ENCODE data around the gene MTURN. TPM values are rescaled to one million over a fixed set of nuclear protein-coding genes. Genes with fewer than 3 reads are reported as not detected.

MTURN gene
- total RNA-seq, 1 donor from 2014 or later, result 4.2 TPM

- Mint-ChIP-seq H3K27me3 (no peaks in the 10 kb centered on the region), H3K36me3 (ENCODE audit: low read depth) (peaks cover 2% of the 10 kb centered on the region), H3K27ac (no peak overlapping the region), H3K9me3 (peaks cover 16% of the 10 kb centered on the region), H3K4me3 (no peak overlapping the region), H3K4me1 (peaks cover 3% of the 10 kb centered on the region)
- intact Hi-C loops (cut with micrococcal nuclease), result no loop called here
- DNase-seq, result no peak
These were observed 19.0 kb upstream of the MTURN start for GRCh38 chr7:30115709-30116297.

DNA sequence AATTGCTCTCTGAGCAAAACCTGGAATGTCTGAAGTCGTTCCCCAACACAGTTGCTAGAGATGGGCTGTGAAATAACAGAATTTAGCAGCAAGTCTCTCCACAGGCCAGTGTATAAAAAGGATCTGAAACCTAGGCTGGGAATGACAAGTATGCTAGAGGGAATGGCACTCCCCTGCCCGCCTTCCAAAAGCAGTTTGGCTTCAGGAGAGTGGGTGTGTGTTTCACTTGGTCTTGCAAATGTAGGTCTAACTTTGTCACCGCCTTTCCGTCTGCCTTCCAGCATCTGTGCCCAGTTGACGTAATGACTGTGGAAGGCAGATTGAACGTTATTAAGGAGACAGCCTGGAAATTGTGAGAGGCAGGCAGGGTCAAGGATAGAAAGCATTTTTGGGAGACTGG is 18.0 kb upstream of the MTURN start:
- Mint-ChIP-seq H3K4me1 (peaks cover 3% of the 10 kb centered on the region), H3K36me3 (ENCODE audit: low read depth) (peaks cover 2% of the 10 kb centered on the region), H3K27me3 (no peaks in the 10 kb centered on the region), H3K4me3 (no peak overlapping the region), H3K27ac (no peak overlapping the region), H3K9me3 (peaks cover 16% of the 10 kb centered on the region)
- intact Hi-C loops (cut with micrococcal nuclease), result no loop called here
- no peak for DNase-seq

- H3K4me3 Mint-ChIP-seq, result no peak overlapping the region
- H3K27me3 Mint-ChIP-seq, result no peaks in the 10 kb centered on the region
- intact Hi-C loops (cut with micrococcal nuclease), result no loop called here
- DNase-seq, result no peak
- peaks cover 1% of the 10 kb centered on the region for H3K36me3 Mint-ChIP-seq (ENCODE audit: low read depth)
- peaks cover 14% of the 10 kb centered on the region for H3K9me3 Mint-ChIP-seq
- H3K4me1 Mint-ChIP-seq, result peaks cover 3% of the 10 kb centered on the region
- H3K27ac Mint-ChIP-seq, result no peak overlapping the region
These were observed 16.9 kb upstream of the MTURN start for GRCh38 chr7:30117896-30118295.

GRCh38 chr7:30119890-30120577 is 14.8 kb upstream of the MTURN start:
- Mint-ChIP-seq H3K4me3 (no peak overlapping the region), H3K4me1 (peaks cover under 1% of the 10 kb centered on the region), H3K36me3 (ENCODE audit: low read depth) (no peaks in the 10 kb centered on the region), H3K27ac (no peak overlapping the region), H3K9me3 (no peaks in the 10 kb centered on the region), H3K27me3 (no peaks in the 10 kb centered on the region)
- no peak for DNase-seq
- intact Hi-C loops (cut with micrococcal nuclease), result no loop called here

DNA sequence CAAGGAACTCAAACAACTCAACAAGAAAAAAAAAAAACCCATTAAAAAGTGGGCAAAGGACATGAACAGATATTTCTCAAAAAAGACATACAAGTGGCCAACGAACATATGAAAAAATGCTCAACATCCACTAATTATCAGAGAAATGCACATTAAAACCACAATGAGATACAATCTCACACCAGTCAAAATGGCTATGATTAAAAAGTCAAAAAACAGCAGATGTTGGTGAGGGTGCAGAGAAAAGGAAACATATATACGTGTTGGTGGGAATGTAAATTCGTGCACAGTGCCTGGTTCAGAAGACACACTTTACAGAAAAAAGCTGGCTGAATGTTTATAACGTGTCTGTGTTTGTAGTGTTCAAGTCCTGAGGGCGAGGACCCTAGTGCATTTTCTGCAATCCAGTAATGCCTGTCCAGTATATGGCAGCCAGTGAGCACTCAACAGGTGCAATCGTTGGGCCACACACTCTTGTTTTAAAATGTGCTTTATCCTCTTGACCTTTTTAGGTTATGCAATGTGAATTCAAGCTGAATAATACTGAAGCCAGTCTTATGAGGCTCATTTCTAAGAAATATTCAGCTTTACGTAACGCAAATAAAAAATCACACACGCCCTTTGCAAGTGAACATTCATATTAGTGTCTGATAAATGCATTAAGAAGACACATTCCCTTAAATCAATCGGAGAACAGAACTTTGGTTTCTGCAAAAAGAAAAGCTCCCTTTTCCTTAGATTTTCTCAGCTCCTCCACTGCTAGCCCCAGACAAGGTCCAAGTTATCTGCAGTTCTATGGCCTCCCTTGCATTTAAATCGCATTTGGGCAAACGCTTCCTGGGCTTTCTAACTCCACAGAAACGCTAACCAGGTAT is 813 bp upstream of the MTURN start:
- no peak for DNase-seq
- intact Hi-C loops (cut with micrococcal nuclease), result loop anchor here (2.0 to 10.0 kb wide), 3 partner anchors 29 to 461 kb away; partner anchors contain the start of genes GARS1 and PLEKHA8
- peaks cover 37% of the 10 kb centered on the region for H3K27me3 Mint-ChIP-seq
- peaks cover 10% of the 10 kb centered on the region for H3K4me1 Mint-ChIP-seq
- peaks cover 2% of the 10 kb centered on the region for H3K36me3 Mint-ChIP-seq (ENCODE audit: low read depth)
- H3K27ac Mint-ChIP-seq, result no peak overlapping the region
- peak overlapping the region; percentile 84 for H3K4me3 Mint-ChIP-seq
- H3K9me3 Mint-ChIP-seq, result no peaks in the 10 kb centered on the region

GRCh38 chr7:30135301-30136116 is 723 bp downstream of the MTURN start:
- H3K4me1 Mint-ChIP-seq, result peaks cover 10% of the 10 kb centered on the region
- H3K4me3 Mint-ChIP-seq, result peak overlapping the region; percentile 92
- no peaks in the 10 kb centered on the region for H3K9me3 Mint-ChIP-seq
- H3K27me3 Mint-ChIP-seq, result peaks cover 33% of the 10 kb centered on the region
- intact Hi-C loops (cut with micrococcal nuclease), result loop anchor here (1.0 to 10.0 kb wide), 3 partner anchors 27 to 459 kb away; partner anchors contain the start of genes GARS1 and NOD1
- peak; percentile 84 for DNase-seq
- H3K36me3 Mint-ChIP-seq (ENCODE audit: low read depth), result no peaks in the 10 kb centered on the region
- peak overlapping the region; percentile 81 for H3K27ac Mint-ChIP-seq

DNA sequence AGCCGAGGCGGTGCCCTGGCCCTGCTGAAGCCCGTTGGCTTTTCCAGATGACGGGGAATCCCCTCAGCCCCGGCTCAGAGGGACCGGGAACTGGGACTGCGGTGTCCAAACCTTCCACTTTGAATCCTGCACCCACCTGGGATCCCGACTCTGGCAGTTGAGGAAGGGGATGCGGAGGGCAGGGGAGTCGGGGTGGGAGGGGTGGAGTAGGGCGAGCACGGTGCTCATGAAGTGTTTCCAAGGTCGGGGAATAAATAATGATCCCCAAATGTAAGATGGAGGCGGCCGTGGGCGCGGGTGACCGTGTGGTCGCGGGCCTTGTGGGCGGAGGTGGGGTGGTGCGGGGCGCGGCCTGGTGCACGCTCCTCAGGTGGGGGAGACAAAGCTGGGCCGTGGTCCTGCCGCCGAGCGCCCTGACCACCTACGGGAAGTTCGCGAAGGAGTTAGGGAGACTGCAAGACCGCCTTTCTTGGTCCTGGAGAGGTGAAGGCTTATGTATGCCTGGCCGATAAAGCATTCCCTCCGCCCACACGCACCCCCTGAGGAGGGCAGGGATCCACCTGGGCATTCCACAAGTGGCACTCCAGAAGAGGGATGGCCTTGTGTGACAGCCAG is 1.4 kb downstream of the MTURN start:
- DNase-seq, result no peak
- H3K36me3 Mint-ChIP-seq (ENCODE audit: low read depth), result no peaks in the 10 kb centered on the region
- peaks cover 27% of the 10 kb centered on the region for H3K27me3 Mint-ChIP-seq
- intact Hi-C loops (cut with micrococcal nuclease), result loop anchor here (10.0 kb wide), 1 partner anchor 459 kb away; the partner anchor contains the start of gene GARS1
- H3K27ac Mint-ChIP-seq, result peak overlapping the region; percentile 81
- H3K9me3 Mint-ChIP-seq, result no peaks in the 10 kb centered on the region
- peak overlapping the region; percentile 92 for H3K4me3 Mint-ChIP-seq
- H3K4me1 Mint-ChIP-seq, result peaks cover 10% of the 10 kb centered on the region

DNA sequence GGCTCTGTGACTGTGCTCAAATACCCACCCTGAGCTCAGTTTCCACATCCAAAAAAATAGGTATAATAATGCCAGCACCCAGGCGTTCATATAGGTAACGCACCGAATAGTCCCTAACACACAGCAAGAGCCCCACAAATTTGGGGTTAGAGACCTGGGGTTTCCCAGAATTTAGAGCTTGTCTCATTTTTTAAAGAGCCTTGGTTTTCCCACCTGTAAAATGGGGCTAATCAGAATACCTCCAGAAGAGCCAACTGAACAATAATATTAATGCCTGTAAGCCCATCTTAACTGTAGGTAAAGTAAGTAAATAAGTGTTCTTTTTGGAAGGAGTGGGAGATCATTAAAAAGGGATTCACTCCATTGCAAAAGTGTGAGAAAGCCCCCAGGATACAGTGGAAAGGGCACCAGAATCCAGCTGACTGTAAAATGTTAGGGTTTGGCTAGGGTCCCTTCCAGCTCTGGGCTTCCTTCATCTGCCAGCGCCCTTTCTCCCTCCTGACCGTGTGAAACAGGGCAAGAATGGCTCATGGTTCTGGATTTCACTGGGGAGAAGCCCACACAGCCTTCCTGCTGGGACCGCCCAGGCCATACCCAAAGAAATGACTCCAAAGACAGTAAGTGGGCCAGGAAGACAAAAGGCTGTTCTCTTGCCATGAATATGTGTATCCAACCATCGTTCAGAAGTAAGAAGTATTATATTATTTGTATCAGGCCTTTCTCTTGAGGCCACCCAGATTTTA is 2.1 kb downstream of the MTURN start:
- intact Hi-C loops (cut with micrococcal nuclease), result loop anchor here (10.0 kb wide), 1 partner anchor 458 kb away; the partner anchor contains the start of gene GARS1

GRCh38 chr7:30139836-30140384 is 5.1 kb downstream of the MTURN start:
- peaks cover 3% of the 10 kb centered on the region for H3K4me1 Mint-ChIP-seq
- no peak overlapping the region for H3K4me3 Mint-ChIP-seq
- H3K27me3 Mint-ChIP-seq, result peaks cover 9% of the 10 kb centered on the region
- H3K27ac Mint-ChIP-seq, result no peak overlapping the region
- no peaks in the 10 kb centered on the region for H3K36me3 Mint-ChIP-seq (ENCODE audit: low read depth)
- no peaks in the 10 kb centered on the region for H3K9me3 Mint-ChIP-seq
- intact Hi-C loops (cut with micrococcal nuclease), result loop anchor here (10.0 kb wide), 1 partner anchor 455 kb away; the partner anchor contains the start of gene GARS1
- no peak for DNase-seq

More for the DNA sequence above, 2.1 kb downstream of the MTURN start:
- no peak for DNase-seq
- no peak overlapping the region for H3K27ac Mint-ChIP-seq
- no peaks in the 10 kb centered on the region for H3K9me3 Mint-ChIP-seq
- peak overlapping the region; percentile 92 for H3K4me3 Mint-ChIP-seq
- peaks cover 10% of the 10 kb centered on the region for H3K4me1 Mint-ChIP-seq
- H3K36me3 Mint-ChIP-seq (ENCODE audit: low read depth), result no peaks in the 10 kb centered on the region
- peaks cover 22% of the 10 kb centered on the region for H3K27me3 Mint-ChIP-seq

DNA sequence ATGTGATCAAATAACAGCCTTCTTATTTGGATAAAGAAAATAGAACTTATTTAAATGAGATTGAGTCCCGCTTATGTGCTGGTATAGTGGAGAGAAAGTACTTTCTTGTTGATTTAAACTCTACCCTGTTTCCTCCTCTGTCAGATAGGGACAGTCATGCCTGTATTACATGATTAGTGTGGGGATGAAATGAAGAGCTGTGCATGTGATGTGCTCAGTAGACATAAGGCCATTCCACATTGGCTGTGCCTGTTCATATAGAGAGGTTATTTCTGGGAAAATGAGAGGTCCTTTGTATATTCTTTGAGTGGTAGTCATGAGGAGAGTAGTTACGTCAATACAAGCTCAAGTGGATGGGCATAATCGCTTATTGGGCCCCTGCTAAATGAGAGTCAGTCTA is 5.7 kb downstream of the MTURN start:
- H3K27me3 Mint-ChIP-seq, result peaks cover 9% of the 10 kb centered on the region
- peaks cover 3% of the 10 kb centered on the region for H3K4me1 Mint-ChIP-seq
- no peak for DNase-seq
- no peaks in the 10 kb centered on the region for H3K9me3 Mint-ChIP-seq
- intact Hi-C loops (cut with micrococcal nuclease), result no loop called here
- no peak overlapping the region for H3K4me3 Mint-ChIP-seq
- H3K27ac Mint-ChIP-seq, result no peak overlapping the region
- no peaks in the 10 kb centered on the region for H3K36me3 Mint-ChIP-seq (ENCODE audit: low read depth)

- H3K4me3 Mint-ChIP-seq, result no peak overlapping the region
- peaks cover 3% of the 10 kb centered on the region for H3K27me3 Mint-ChIP-seq
- no peak overlapping the region for H3K27ac Mint-ChIP-seq
- no peaks in the 10 kb centered on the region for H3K36me3 Mint-ChIP-seq (ENCODE audit: low read depth)
- no peaks in the 10 kb centered on the region for H3K9me3 Mint-ChIP-seq
- no peaks in the 10 kb centered on the region for H3K4me1 Mint-ChIP-seq
- DNase-seq, result no peak
- intact Hi-C loops (cut with micrococcal nuclease), result no loop called here
These were observed 7.9 kb downstream of the MTURN start for GRCh38 chr7:30142710-30143109.

- H3K9me3 Mint-ChIP-seq, result no peaks in the 10 kb centered on the region
- peaks cover 3% of the 10 kb centered on the region for H3K27me3 Mint-ChIP-seq
- peaks cover under 1% of the 10 kb centered on the region for H3K4me1 Mint-ChIP-seq
- H3K36me3 Mint-ChIP-seq (ENCODE audit: low read depth), result no peaks in the 10 kb centered on the region
- intact Hi-C loops (cut with micrococcal nuclease), result no loop called here
- H3K27ac Mint-ChIP-seq, result no peak overlapping the region
- DNase-seq, result no peak
- no peak overlapping the region for H3K4me3 Mint-ChIP-seq
These were observed 9.0 kb downstream of the MTURN start for GRCh38 chr7:30143748-30144251.

All from activated CD4-positive, alpha-beta T cell treated with anti-CD3 and anti-CD28 coated beads, Interleukin-2, amount 10 ng/mL, durations not matched to agents 24 days and 14 days (primary cell).